ENCODE results near the gene ALKBH5.

Gene ALKBH5

DNA sequence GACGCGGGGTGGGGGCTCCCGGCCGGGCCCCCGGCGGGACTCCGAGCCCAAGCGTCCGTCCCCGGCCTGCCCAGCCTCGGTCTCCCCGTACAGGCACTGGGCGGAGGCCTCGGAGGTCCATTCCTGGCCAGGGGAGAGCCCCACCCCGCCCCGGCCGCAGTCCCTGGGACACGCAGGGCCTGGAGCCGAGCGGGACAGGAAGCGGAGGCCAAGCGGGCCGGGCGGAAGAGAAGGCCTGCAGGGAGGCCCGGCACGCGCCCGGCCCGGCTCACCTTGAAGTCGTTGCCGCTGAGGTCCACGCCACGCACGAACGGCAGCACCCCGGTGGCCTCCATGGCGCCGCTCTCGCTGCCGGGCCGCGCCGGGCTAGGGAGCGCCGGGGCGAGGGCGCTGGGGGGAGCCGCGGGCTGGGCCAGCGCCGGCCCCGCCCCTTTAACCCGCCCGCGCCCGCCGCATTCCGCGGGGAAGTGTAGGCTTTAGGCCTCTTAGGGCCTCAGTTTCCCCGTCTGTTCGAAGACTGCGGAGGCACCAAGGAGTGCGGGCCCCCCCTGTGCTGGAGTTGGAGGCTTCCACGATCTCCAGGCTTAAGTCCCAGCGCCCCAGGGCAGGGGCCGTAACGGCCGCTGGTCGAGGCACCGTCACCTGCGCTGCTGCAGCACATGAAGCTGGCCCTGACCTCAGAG, 74.9 kb downstream of the ALKBH5 start, which contains the start of gene FLII:
FLII (minus strand) TSS at position 383 of the 683 bp plus-strand sequence; CDS start at position 335, 48 bp downstream.
- DNase-seq (ENCODE audit: low spot score): peak; percentile 81
- TF ChIP-seq CTCF (IDR thresholded peaks at IDR 0.05; ENCODE audit: borderline replicate concordance, control extremely low read depth, extremely low read depth, insufficient read depth, missing control alignments): no peak
- in situ Hi-C loops (cut with MboI; ENCODE audit: low sequenced_read_pairs, unreplicated experiment): no loop called here

Data from GM13976 (cell line).